ENCODE measurements around the gene ZNF385B.

GRCh38 chr2:179525340-179525739 lies 336.1 kb downstream of the ZNF385B start:
- TF ChIP-seq CTCF (conservative IDR thresholded peaks at IDR 0.05; ENCODE audit: low read length) (no peak), EZH2phosphoT487 (IDR thresholded peaks at IDR 0.05; ENCODE audit: borderline replicate concordance, low read depth, low read length) (no peak)

All from OCI-LY7 (cell line).